Spleen (tissue), 11 donors: ENCODE results near the gene RERE. TPM values are rescaled to one million over a fixed set of nuclear protein-coding genes. Genes with fewer than 3 reads are reported as not detected.
A peak's percentile ranks its signal among the peaks of the same experiment; 100 is the strongest.

ENCODE experiments used
- DNase-seq: peaks from one replicate; pipeline ENCODE4 v3.0.0-alpha.2; 2020
- H3K27ac ChIP-seq, 8 donors: fragments of 200-600 bp; sonication (generic) in 7 of 8; 1 replicate in 4 of 8; 2 replicates in 4 of 8; pipeline versions ENCODE4 v1.5.0 to v1.8.0; 2016 to 2021; ENCODE audit warnings: inconsistent platforms in 4 of 8, mild to moderate bottlenecking in 4 of 8, moderate library complexity in 1 of 8
- H3K27me3 ChIP-seq, 7 donors: fragments of 200-600 bp; sonication (generic) in 6 of 7; replicated peaks in 1 of 7; 1 replicate in 4 of 7; 2 replicates in 3 of 7; pipeline versions ENCODE4 v1.5.0 to v1.8.0; 2016 to 2021; ENCODE audit warnings: inconsistent platforms in 3 of 7, mild to moderate bottlenecking in 1 of 7
- H3K36me3 ChIP-seq, 6 donors: fragments of 200-600 bp; sonication (generic) in 5 of 6; 1 replicate in 4 of 6; 2 replicates in 2 of 6; pipeline versions ENCODE4 v1.5.0 to v1.8.0; 2016 to 2021; ENCODE audit warnings: inconsistent platforms in 2 of 6
- H3K4me1 ChIP-seq, 6 donors: fragments of 200-600 bp; sonication (generic) in 5 of 6; 1 replicate in 3 of 6; 2 replicates in 3 of 6; pipeline versions ENCODE4 v1.5.0 to v1.8.0; 2016 to 2021; ENCODE audit warnings: inconsistent platforms in 3 of 6
- H3K4me3 ChIP-seq, 8 donors: fragments of 200-600 bp; sonication (generic) in 7 of 8; 1 replicate in 4 of 8; 2 replicates in 4 of 8; pipeline versions ENCODE4 v1.5.0 to v1.8.0; 2016 to 2021; ENCODE audit warnings: inconsistent platforms in 4 of 8, mild to moderate bottlenecking in 4 of 8, moderate library complexity in 2 of 8
- H3K9me3 ChIP-seq, 8 donors: fragments of 200-600 bp; sonication (generic) in 7 of 8; 1 replicate in 4 of 8; 2 replicates in 4 of 8; pipeline versions ENCODE4 v1.5.0 to v1.8.0; 2016 to 2021; ENCODE audit warnings: inconsistent platforms in 4 of 8
- CTCF ChIP-seq, 11 experiments: fragments of 200-600 bp in 7 of 11; fragments of 450-650 bp in 4 of 11; sonication (generic) in 4 of 11; IDR thresholded peaks in 8 of 11; conservative IDR thresholded peaks in 3 of 11; 1 replicate in 7 of 11; 2 replicates in 4 of 11; pipeline versions ENCODE4 v1.4.0 to v1.8.0; 2016 to 2021; ENCODE audit warnings: antibody characterized with exemption in 11 of 11, inconsistent platforms in 4 of 11, mild to moderate bottlenecking in 1 of 11
- POLR2A ChIP-seq, 3 donors: fragments of 450-650 bp; IDR thresholded peaks; one replicate each; pipeline ENCODE4 v1.5.1; 2017; ENCODE audit warnings: antibody characterized with exemption in 3 of 3, mild to moderate bottlenecking in 1 of 3
- POLR2AphosphoS5 ChIP-seq, 3 donors: sonication (generic); formaldehyde crosslinking; IDR thresholded peaks; one replicate each; pipeline ENCODE4 v1.5.1; 2017; ENCODE audit warnings: antibody characterized with exemption in 3 of 3
- WGBS, 5 donors: extraction: QIAGEN DNeasy Blood & Tissue Kit in 3 of 5; methylation state at CpG; one replicate each; pipeline versions ENCODE4 v1.1.5 to v1.1.7; 2013 to 2018; 5-methylcytosine and 5-hydroxymethylcytosine counted together
- intact Hi-C: fragments of 100-400 bp; cut with DNase I; formaldehyde crosslinking; loops from one replicate; pipeline ENCODE4 v1.15.0; 2023; ENCODE audit warnings: low total_unique reads
- polyA plus RNA-seq, 3 donors: library from polyadenylated mRNA; stranded (reverse); fragments of 200-250 nt; gene quantifications; one replicate each; pipeline ENCODE4 v1.2.1, GENCODE V29; 2013
- total RNA-seq, 7 donors: library from RNA; depleted of rRNA in 3 of 7; stranded (reverse); fragments of >200 nt in 3 of 7; fragmentation: NEBNext Ultra II Directional in 4 of 7; extraction: Animal tissue kit (Norgen Biotek cat#: 25700) in 4 of 7; gene quantifications; one replicate each; pipeline versions ENCODE4 v1.1.0 to v1.2.1, GENCODE V29; 2016 to 2021
- donor health status: healthy with polysubstance abuse.
- donor health status: DM: no; HTN: no; CAD: no; lungs with moderate emphysema.
- donor health status: DM: no; HTN: no; CAD: no.
- donor health status: Bipolar disorder and iron deficiency.
- donor health status: healthy.
- donor health status: DM: no; HTN: no; CAD: no.
- donor health status: DM: yes; HTN: yes; CAD: no.

Gene RERE
- total and polyA plus RNA-seq, 10 donors, result 10.3 to 149 (median 117) TPM

- Histone ChIP-seq H3K4me3 (peak overlapping the region; percentile 60 to 89 (median 72)), H3K36me3 (peaks cover 0 to 21% (median under 1%) of the 10 kb centered on the region in 6 donors), H3K9me3 (no peaks in the 10 kb centered on the region), H3K4me1 (peaks cover 67 to 91% (median 84%) of the 10 kb centered on the region in 6 donors), H3K27me3 (no peaks in the 10 kb centered on the region), H3K27ac (peak overlapping the region; percentile 90 to 99 (median 98))
- intact Hi-C loops, result loop anchor here (10.0 kb wide), 2 partner anchors 49 to 101 kb away; no protein-coding TSS in a partner anchor
- TF ChIP-seq POLR2A (IDR thresholded peaks at IDR 0.05), result peak in 1 of 3 donors; percentile 59
- peak in 6 of 11 experiments; percentile 19 to 42 (median 32) for TF ChIP-seq CTCF (IDR thresholded peaks at IDR 0.05 in 8 of 11, conservative IDR thresholded peaks at IDR 0.05 in 3 of 11)
- TF ChIP-seq POLR2AphosphoS5 (IDR thresholded peaks at IDR 0.05), result peak in 2 of 3 donors; percentile 82 to 83
- WGBS, 5 donors, result 0 to 1% (median 1%) methylated on average over 12 to 79 of the region's 79 CpGs
- DNase-seq, result peak; percentile 89
These were observed 393.5 kb downstream of the RERE start for GRCh38 chr1:8423692-8424538.

- Histone ChIP-seq H3K36me3 (peaks cover 0 to 27% (median 5%) of the 10 kb centered on the region in 6 donors), H3K27me3 (no peaks in the 10 kb centered on the region), H3K27ac (peak overlapping the region; percentile 83 to 99 (median 98)), H3K4me1 (peaks cover 67 to 91% (median 84%) of the 10 kb centered on the region in 6 donors), H3K4me3 (peak overlapping the region; percentile 60 to 89 (median 72)), H3K9me3 (no peaks in the 10 kb centered on the region)
- DNase-seq, result peak; percentile 88
- 0 to 3% (median 1%) methylated on average over 15 to 33 of the region's 33 CpGs for WGBS, 5 donors
- intact Hi-C loops, result loop anchor here (10.0 kb wide), 2 partner anchors 48 to 102 kb away; no protein-coding TSS in a partner anchor
- TF ChIP-seq POLR2AphosphoS5 (IDR thresholded peaks at IDR 0.05) (no peak), CTCF (IDR thresholded peaks at IDR 0.05 in 8 of 11, conservative IDR thresholded peaks at IDR 0.05 in 3 of 11) (no peak), POLR2A (IDR thresholded peaks at IDR 0.05) (no peak)
These were observed 394.2 kb downstream of the RERE start for GRCh38 chr1:8423269-8423691.

GRCh38 chr1:8422510-8423268 is 394.8 kb downstream of the RERE start:
- TF ChIP-seq POLR2AphosphoS5 (IDR thresholded peaks at IDR 0.05), result peak in 2 of 3 donors; percentile 32 to 63
- peak in 1 of 11 experiments; percentile 11 for TF ChIP-seq CTCF (IDR thresholded peaks at IDR 0.05 in 8 of 11, conservative IDR thresholded peaks at IDR 0.05 in 3 of 11)
- TF ChIP-seq POLR2A (IDR thresholded peaks at IDR 0.05), result peak in 1 of 3 donors; percentile 43
- Histone ChIP-seq H3K4me3 (peak overlapping the region; percentile 60 to 89 (median 72)), H3K27me3 (no peaks in the 10 kb centered on the region), H3K4me1 (peaks cover 68 to 91% (median 84%) of the 10 kb centered on the region in 6 donors), H3K27ac (peak overlapping the region; percentile 83 to 99 (median 98)), H3K9me3 (no peaks in the 10 kb centered on the region), H3K36me3 (peaks cover 0 to 33% (median 7%) of the 10 kb centered on the region in 6 donors)
- intact Hi-C loops, result loop anchor here (10.0 kb wide), 2 partner anchors 48 to 102 kb away; no protein-coding TSS in a partner anchor
- DNase-seq, result peak; percentile 82
- WGBS, 5 donors, result 2 to 4% (median 3%) methylated on average over 18 to 19 of the region's 19 CpGs
